ENCODE data around the gene PHF1.
A peak's percentile ranks its signal among the peaks of the same experiment; 100 is the strongest.
"Not testable (repeated sequence)": the region's sequence is repeated elsewhere in the genome, so short reads cannot be mapped to it uniquely, and the experiment has no call there.

Gene PHF1

DNA sequence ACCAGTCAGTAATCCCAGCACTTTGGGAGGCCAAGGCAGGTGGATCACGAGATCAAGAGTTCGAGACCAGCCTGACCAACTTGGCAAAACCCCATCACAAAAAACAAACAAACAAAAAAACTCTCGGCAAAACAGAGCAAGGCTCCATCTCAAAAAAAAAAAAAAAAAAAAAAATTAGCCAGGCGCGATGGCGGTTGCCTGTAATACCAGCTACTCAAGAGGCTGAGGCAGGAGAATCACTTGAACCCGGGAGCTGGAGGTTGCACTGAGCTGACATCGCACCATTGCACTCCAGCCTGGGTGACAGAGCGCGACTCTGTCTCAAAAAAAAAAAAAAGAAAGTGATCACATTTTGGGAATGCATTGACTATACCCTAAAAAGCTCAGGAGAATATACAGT, 31.6 kb upstream of the PHF1 start:
- H3K9ac ChIP-seq (ENCODE audit: low read length); H3K27ac ChIP-seq (ENCODE audit: low read depth, low read length); H3K4me3 ChIP-seq (ENCODE audit: low read length); H3K36me3 ChIP-seq (ENCODE audit: control insufficient read depth, insufficient read depth, low read length); H3K27me3 ChIP-seq (ENCODE audit: control insufficient read depth, insufficient read depth, low read length): not testable (repeated sequence)
- peaks cover 11% of the 10 kb centered on the region for H3K4me1 ChIP-seq (ENCODE audit: control insufficient read depth, insufficient read depth, low read length)

DNA sequence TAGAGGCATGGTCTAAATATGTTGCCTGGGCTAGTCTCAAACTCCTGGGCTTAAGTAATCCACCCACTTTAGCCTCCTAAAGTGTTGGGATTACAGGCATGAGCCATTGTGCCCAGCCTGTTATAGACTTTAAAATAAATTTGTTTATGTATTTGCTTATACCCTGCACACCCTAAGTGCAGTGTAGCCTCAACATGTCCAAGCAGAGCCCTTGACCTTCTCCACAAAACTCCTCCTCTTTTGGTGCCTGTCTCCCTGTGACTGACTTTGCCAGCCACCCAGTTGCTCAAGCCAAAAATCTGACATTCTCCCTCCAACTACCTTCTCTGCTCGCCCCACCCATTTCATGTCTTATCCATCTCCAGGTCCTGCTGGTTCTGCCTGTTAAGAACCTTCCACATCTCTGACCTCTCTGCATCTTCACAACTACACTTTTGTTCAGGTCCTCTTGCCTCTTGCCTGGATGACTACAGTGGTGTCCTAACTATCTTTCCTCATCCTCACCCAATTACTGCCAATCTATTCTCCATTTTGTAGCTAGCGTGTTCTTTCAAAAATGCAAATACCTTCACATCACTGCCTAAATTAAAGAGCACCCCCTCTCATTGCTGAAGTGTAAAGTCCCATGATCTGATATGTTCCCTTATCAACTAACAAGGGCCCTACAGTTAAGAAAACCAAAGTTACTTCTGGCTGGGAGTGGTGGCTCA, 30.4 kb upstream of the PHF1 start:
- peaks cover 3% of the 10 kb centered on the region for H3K4me1 ChIP-seq (ENCODE audit: control insufficient read depth, insufficient read depth, low read length)
- H3K27me3 ChIP-seq (ENCODE audit: control insufficient read depth, insufficient read depth, low read length) = no peaks in the 10 kb centered on the region
- no peak overlapping the region for H3K27ac ChIP-seq (ENCODE audit: low read depth, low read length)
- no peak overlapping the region for H3K4me3 ChIP-seq (ENCODE audit: low read length)
- H3K36me3 ChIP-seq (ENCODE audit: control insufficient read depth, insufficient read depth, low read length) = no peaks in the 10 kb centered on the region
- H3K9ac ChIP-seq (ENCODE audit: low read length) = no peak overlapping the region

DNA sequence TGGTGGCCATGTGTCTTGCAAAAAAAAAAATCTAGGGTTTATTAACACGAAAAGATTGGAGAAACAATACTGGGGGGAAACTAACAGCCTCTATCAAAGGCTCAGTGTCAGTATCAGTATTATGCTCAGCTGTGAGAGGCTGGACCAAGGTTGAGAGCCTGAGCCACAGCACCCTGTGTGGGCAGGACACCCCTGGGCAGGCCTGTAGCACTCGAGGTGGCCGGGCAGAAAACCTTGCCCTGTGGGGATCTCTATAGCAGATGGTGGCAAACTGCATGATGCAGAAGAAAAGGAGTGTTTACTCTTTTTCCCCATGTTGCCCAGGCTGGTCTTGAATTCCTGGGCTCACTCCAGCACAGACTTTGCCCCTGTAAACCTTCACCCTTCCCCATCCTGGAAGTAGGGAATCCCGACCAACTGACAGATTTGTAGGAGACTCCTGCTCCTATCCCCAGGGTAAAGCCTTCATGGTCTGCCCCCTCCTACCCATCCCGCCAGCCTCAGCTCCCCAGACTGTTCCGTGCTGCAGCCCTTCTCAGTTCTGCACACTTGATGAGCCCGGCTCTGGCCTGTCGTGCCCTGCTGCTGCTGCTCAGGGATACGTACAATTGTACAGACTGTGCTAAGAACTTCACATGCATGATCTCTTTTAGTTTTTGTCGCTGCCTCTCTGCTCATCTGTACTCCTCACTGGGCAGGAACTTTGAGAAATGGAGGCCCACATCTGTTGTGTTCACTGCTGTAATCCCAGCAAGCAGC, 27.2 kb upstream of the PHF1 start:
- H3K36me3 ChIP-seq (ENCODE audit: control insufficient read depth, insufficient read depth, low read length) = no peaks in the 10 kb centered on the region
- peaks cover 3% of the 10 kb centered on the region for H3K4me1 ChIP-seq (ENCODE audit: control insufficient read depth, insufficient read depth, low read length)
- no peaks in the 10 kb centered on the region for H3K27me3 ChIP-seq (ENCODE audit: control insufficient read depth, insufficient read depth, low read length)
- H3K27ac ChIP-seq (ENCODE audit: low read depth, low read length) = no peak overlapping the region
- H3K9ac ChIP-seq (ENCODE audit: low read length) = no peak overlapping the region
- H3K4me3 ChIP-seq (ENCODE audit: low read length) = no peak overlapping the region

DNA sequence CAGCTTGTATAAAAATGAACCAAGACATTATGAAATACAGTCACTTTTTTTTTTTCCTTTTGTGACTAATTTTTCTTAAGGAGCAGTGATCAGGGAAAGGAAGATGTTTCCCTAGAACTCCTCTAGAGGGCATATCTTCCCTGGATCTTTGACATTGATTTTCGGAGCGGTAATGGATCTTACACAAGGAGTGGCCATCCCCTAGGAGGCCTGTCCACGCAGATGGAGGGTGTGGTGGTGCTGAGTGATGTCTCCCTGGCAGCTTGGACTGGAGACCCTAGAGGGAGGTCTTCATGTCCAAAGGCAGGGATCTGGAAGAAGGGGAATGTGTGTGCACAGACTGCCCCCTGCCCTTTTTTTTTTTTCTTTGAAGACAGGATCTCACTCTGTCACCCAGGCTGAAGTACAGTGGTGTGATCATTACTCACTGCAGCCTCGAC, 26.2 kb upstream of the PHF1 start:
- H3K36me3 ChIP-seq (ENCODE audit: control insufficient read depth, insufficient read depth, low read length) = no peaks in the 10 kb centered on the region
- no peaks in the 10 kb centered on the region for H3K27me3 ChIP-seq (ENCODE audit: control insufficient read depth, insufficient read depth, low read length)
- no peak overlapping the region for H3K4me3 ChIP-seq (ENCODE audit: low read length)
- H3K9ac ChIP-seq (ENCODE audit: low read length) = no peak overlapping the region
- H3K27ac ChIP-seq (ENCODE audit: low read depth, low read length) = no peak overlapping the region
- peaks cover 3% of the 10 kb centered on the region for H3K4me1 ChIP-seq (ENCODE audit: control insufficient read depth, insufficient read depth, low read length)

DNA sequence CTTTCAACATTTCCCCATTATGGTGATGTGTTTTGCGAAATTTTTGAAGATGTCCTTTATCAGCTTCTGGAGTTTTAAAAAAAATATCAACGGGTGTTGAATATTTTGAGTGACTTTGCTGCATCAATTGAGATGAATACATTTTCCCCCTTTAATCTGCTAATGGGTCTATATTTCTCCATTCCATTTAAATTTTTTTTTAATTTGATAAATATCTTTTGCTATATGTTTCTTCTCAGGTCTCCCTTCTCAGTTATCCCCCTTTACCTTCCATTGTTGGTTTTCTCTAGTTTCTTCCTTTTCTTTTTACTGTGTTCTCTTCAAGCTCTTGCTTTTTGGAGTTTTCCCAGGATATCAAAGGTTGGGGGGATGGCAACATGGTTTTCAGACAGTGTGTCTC, 20.6 kb upstream of the PHF1 start:
- no peak overlapping the region for H3K9ac ChIP-seq (ENCODE audit: low read length)
- no peaks in the 10 kb centered on the region for H3K27me3 ChIP-seq (ENCODE audit: control insufficient read depth, insufficient read depth, low read length)
- no peaks in the 10 kb centered on the region for H3K36me3 ChIP-seq (ENCODE audit: control insufficient read depth, insufficient read depth, low read length)
- H3K4me1 ChIP-seq (ENCODE audit: control insufficient read depth, insufficient read depth, low read length) = peaks cover 9% of the 10 kb centered on the region
- H3K4me3 ChIP-seq (ENCODE audit: low read length) = no peak overlapping the region
- no peak overlapping the region for H3K27ac ChIP-seq (ENCODE audit: low read depth, low read length)

DNA sequence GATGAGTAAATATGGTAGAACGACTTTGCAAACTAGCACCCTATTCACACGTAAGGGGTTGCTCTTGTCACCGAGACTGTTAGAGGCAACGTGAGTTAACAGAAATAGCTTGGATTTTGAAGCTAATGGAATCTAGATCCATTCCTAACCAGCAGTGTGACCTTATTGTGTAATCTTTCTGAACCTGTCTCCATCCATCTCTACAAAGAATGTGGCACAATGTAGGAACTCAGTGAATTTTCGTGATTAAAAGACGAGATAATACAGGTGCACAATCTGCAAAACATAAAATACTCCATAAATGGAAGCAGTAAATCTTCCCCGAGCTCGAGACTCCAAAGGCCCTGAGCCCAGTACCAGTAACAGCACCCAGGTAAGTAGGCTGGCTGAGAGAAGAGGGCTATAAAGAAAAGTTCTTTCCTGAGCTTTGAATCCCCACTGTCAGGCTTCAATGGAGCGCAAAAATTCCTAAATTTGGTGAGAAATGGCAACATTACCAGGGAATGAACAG, 20.0 kb upstream of the PHF1 start:
- Histone ChIP-seq H3K27ac (ENCODE audit: low read depth, low read length) (peak overlapping the region; percentile 93), H3K4me3 (ENCODE audit: low read length) (peak overlapping the region; percentile 34), H3K4me1 (ENCODE audit: control insufficient read depth, insufficient read depth, low read length) (peaks cover 9% of the 10 kb centered on the region), H3K36me3 (ENCODE audit: control insufficient read depth, insufficient read depth, low read length) (no peaks in the 10 kb centered on the region), H3K9ac (ENCODE audit: low read length) (no peak overlapping the region), H3K27me3 (ENCODE audit: control insufficient read depth, insufficient read depth, low read length) (no peaks in the 10 kb centered on the region)

DNA sequence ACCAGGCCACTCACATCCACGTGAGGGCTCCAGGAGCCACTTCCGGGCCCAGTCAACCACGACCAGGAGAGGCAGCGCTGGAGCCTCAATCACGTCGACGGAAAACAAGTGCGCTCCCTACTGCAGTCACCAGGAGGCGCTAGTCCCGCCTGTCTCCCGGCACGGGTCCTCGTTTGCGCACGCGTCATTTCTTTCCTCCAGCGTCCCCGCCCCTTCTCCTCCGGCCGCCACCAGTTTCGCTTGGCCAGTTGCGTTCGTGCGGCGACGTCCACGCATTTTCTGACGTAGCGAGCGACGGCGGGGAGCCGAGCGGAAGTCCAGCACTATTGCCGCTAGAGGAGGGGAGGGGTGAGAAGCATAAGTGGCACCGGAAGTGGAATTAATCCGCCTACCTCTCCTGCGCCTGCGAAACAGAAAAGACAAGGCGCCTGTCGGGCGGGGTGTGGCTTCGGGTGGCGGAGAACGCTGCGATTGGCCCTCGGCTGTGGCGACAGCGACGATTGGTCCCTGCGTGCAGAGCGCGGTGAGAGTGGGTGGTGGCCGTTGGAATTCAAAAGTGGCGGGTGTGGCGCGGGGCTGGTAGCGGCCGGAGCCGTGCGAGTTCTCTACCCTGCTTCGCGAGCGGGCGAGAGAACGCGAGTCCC, 19.4 kb upstream of the PHF1 start, which contains the start of gene KIFC1:
KIFC1 (plus strand) TSS at position 546 of the 644 bp plus-strand sequence. CDS start 163 bp downstream, outside the sequence.
- Histone ChIP-seq H3K36me3 (ENCODE audit: control insufficient read depth, insufficient read depth, low read length) (no peaks in the 10 kb centered on the region), H3K9ac (ENCODE audit: low read length) (peak within 1 kb of the TSS; percentile 21), H3K27ac (ENCODE audit: low read depth, low read length) (peak within 1 kb of the TSS; percentile 93), H3K4me1 (ENCODE audit: control insufficient read depth, insufficient read depth, low read length) (peaks cover 9% of the 10 kb centered on the region), H3K27me3 (ENCODE audit: control insufficient read depth, insufficient read depth, low read length) (no peaks in the 10 kb centered on the region), H3K4me3 (ENCODE audit: low read length) (peak within 1 kb of the TSS; percentile 86)

DNA sequence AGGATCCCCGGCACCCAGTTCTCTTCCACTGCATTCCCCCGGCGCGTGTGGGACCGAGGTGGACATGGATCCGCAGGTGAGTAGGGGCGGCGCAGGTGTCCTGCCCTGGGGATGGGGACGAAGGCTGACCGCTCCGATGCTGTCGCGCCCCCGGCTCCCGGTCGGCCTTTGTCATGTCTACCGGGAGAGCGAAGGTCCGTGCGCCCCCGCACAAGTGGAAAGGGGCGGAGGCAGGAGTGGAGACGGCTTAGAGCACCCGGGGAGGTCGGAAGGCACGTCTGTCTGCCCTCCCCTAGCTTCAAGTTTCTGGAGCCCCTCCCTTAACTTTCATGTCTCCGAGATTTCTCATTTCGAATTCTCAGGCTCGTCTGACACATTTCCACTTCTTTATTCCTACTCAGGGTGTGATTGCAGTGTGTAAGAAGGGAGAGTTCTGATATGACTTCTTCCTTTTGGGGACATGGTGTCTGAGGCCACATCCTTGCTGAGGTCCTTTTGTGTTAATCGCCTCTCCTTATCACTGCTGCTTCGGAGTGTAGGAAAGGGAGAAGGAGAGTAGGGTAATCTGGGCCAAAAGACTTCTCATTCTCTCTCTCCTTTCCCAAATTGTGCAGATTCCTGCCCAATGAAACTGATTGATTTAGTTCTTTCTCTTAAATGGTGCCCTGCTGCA, 18.8 kb upstream of the PHF1 start:
- no peaks in the 10 kb centered on the region for H3K27me3 ChIP-seq (ENCODE audit: control insufficient read depth, insufficient read depth, low read length)
- no peaks in the 10 kb centered on the region for H3K36me3 ChIP-seq (ENCODE audit: control insufficient read depth, insufficient read depth, low read length)
- peak overlapping the region; percentile 93 for H3K27ac ChIP-seq (ENCODE audit: low read depth, low read length)
- H3K9ac ChIP-seq (ENCODE audit: low read length) = peak overlapping the region; percentile 21
- peaks cover 9% of the 10 kb centered on the region for H3K4me1 ChIP-seq (ENCODE audit: control insufficient read depth, insufficient read depth, low read length)
- peak overlapping the region; percentile 86 for H3K4me3 ChIP-seq (ENCODE audit: low read length)

DNA sequence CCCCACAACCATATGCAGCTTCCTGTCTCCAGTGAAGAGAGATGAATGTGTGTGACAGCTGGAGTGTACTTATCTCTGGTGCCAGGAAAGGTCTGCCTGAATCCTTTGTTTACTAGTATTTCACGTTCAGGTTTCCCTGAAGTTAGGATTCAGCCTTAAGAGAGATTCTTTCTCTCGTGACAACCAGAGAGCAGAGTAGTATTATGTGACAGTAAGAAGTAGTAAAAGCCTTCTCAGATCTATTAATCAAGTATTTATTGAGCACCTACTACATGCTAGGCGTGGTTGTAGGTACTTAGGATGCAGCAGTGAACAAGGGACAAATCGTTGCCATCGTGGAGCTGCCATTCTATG, 18.2 kb upstream of the PHF1 start:
- Histone ChIP-seq H3K9ac (ENCODE audit: low read length) (no peak overlapping the region), H3K27me3 (ENCODE audit: control insufficient read depth, insufficient read depth, low read length) (no peaks in the 10 kb centered on the region), H3K36me3 (ENCODE audit: control insufficient read depth, insufficient read depth, low read length) (no peaks in the 10 kb centered on the region), H3K27ac (ENCODE audit: low read depth, low read length) (no peak overlapping the region), H3K4me3 (ENCODE audit: low read length) (peak overlapping the region; percentile 86), H3K4me1 (ENCODE audit: control insufficient read depth, insufficient read depth, low read length) (peaks cover 9% of the 10 kb centered on the region)

DNA sequence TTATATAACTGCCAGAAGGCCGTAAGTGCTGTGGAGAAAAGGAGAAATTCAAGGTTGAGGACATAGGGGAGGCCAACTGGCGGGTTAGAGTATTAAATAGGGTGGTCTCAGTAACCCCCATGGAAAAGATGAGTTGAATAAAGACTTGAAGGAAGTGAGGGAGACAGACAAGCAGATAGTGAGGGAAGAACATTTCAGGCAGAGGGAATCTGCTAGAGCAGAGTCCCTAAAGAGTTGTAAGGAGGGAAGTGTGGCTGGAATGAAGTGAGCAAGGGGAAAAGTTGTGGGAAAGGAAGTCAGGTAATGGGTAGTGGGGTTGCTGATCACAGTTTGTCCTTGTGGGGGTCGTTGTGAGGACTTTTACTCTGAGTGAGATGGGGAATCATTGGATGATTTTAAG, 17.8 kb upstream of the PHF1 start:
- H3K4me1 ChIP-seq (ENCODE audit: control insufficient read depth, insufficient read depth, low read length) = peaks cover 9% of the 10 kb centered on the region
- H3K27ac ChIP-seq (ENCODE audit: low read depth, low read length) = no peak overlapping the region
- H3K27me3 ChIP-seq (ENCODE audit: control insufficient read depth, insufficient read depth, low read length) = no peaks in the 10 kb centered on the region
- H3K4me3 ChIP-seq (ENCODE audit: low read length) = no peak overlapping the region
- no peaks in the 10 kb centered on the region for H3K36me3 ChIP-seq (ENCODE audit: control insufficient read depth, insufficient read depth, low read length)
- no peak overlapping the region for H3K9ac ChIP-seq (ENCODE audit: low read length)

DNA sequence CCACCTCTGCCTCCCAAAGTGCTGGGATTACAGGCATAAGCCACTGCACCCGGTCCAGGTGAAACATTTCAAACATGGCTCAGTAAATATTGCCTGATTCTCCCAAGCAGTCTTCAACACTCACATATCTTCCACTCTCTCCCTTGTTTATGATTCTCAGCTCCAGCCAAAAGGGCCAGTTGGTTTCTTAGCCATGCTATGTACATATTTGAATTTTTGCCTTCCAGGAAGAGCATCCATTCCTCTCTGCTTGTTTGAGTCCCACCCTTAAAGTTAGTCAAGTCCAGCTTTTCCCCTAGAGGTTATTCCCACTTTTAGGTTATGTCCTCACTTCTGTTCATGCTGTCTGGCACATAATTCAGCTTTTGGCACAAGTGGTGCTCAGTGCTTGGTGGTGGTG, 13.3 kb upstream of the PHF1 start:
- H3K36me3 ChIP-seq (ENCODE audit: control insufficient read depth, insufficient read depth, low read length) = no peaks in the 10 kb centered on the region
- H3K27me3 ChIP-seq (ENCODE audit: control insufficient read depth, insufficient read depth, low read length) = no peaks in the 10 kb centered on the region
- no peak overlapping the region for H3K27ac ChIP-seq (ENCODE audit: low read depth, low read length)
- no peaks in the 10 kb centered on the region for H3K4me1 ChIP-seq (ENCODE audit: control insufficient read depth, insufficient read depth, low read length)
- H3K4me3 ChIP-seq (ENCODE audit: low read length) = no peak overlapping the region
- H3K9ac ChIP-seq (ENCODE audit: low read length) = no peak overlapping the region

DNA sequence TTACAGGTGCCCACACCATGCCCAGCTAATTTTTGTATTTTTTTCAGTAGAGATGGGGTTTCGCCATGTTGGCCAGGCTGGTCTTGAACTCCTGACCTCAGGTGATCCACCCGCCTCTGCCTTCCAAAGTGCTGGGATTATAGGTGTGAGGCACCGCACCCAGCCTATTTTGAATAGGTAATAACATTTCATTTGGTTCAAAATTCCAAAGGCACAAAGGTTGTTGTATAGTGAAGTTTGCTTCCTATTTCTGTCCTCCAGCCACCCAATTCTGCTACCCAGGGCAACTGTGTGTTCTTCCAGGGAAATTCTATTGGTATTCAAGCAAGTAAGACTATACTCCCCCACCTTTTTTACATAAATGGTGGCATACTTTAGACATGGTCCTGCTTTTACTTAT, 12.2 kb upstream of the PHF1 start:
- H3K9ac ChIP-seq (ENCODE audit: low read length); H3K36me3 ChIP-seq (ENCODE audit: control insufficient read depth, insufficient read depth, low read length); H3K4me1 ChIP-seq (ENCODE audit: control insufficient read depth, insufficient read depth, low read length); H3K4me3 ChIP-seq (ENCODE audit: low read length); H3K27ac ChIP-seq (ENCODE audit: low read depth, low read length); H3K27me3 ChIP-seq (ENCODE audit: control insufficient read depth, insufficient read depth, low read length): not testable (repeated sequence)
